HPDE6-E6E7 (cell line): ENCODE results near the gene LSM8.
"Not testable (repeated sequence)": the region's sequence is repeated elsewhere in the genome, so short reads cannot be mapped to it uniquely, and the experiment has no call there.

Experiments
- DNase-seq: peaks from one replicate; pipeline ENCODE4 v3.0.0; 2011; ENCODE audit warnings: missing footprints; ENCODE audit errors: extremely low spot score

LSM8 gene

DNA sequence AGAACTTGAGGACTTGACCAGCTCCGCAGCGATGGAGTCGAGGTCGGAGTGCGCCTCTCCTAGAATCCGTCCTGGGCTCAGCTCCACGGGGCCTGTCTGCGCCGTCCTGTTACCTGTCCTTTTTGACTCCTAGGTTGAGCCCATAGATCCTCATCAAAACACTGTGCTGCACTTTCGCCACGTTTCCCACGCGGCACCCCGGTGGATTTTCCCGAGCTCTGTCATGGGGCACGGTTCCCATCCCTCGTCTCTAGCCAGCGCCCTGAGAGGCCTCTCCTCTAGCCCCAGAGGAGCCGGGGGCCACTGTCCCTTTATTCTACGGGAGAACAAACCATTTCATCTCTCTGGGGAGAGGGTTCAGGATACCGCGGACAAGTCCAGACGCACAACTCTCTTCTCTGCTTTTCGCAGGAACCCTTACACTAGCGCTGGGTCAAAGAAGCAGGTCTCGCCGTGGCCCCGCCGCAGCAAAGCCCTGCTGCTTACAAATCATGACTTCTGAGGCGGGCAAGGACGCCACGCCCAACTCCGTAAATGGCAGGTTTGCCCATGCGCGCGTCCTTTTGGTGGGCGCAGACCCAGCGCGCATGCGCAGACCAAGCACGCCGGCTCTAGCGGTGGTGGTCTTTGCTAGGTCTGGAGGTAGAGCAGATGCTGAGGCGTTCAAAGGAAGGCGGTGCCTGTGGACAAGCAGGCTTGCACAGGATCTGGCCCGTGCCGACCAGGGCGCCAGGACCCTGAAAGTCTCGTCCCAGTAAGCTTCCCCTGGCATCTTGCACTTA is 30.3 kb downstream of the LSM8 start:
- peak; percentile 45 for DNase-seq

DNA sequence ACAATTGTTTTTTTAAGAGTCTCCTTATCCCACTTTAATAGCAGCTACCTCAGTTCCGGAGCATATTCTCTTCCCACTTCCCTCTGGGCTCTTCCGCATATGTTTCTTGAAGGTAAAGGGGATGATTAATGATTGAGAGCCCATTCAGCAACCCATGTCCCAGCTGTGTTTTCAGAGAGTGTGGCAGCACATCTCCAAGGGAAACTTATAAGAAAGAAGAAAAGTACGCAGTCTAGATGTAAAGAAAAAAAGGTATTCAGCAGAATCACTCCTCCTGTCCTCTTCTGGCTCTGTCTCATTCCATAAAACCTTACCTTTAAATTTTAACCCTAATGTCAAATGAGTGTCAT is 30.8 kb downstream of the LSM8 start:
- DNase-seq = no peak

DNA sequence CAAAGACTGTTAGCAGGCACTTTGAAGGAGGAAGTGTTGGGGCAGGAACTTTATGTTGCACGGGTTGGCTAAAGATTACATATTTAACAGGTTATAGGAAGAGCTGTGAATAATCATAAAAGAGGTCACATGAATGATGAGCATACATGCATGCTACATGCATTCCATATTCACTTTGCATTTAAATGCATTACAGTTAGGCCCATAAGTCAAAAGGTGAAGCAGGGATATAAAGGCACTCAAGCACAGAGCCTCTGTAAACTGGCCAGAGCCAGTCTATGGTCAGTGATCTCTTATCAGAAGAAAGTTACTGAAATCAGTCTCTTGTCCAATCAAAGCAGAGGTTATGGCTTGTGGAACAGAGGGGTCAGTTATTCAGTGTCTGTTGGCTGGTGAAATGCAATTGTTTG is 33.3 kb downstream of the LSM8 start:
- DNase-seq = no peak

GRCh38 chr7:118218413-118219156 is 34.6 kb downstream of the LSM8 start:
- DNase-seq = no peak

DNA sequence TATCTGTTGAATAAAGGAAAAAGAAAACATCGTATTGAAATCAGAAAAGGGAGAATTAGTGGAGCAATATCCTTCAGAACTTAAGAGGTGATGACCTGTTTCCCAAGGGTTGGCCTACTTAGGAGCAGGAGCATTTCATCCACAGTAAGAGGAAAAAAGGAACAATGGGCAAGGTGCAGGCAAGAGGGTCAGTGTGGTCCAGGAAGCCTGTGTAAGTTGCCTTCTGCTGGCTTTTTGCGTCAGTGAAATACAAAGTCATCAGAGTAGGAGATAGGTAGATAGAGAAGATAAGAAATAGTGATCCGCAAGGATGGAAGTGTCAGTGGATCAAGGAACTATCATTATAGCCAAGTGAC is 35.2 kb downstream of the LSM8 start:
- DNase-seq = no peak

- DNase-seq = no peak
These were observed 36.6 kb downstream of the LSM8 start for GRCh38 chr7:118220583-118220982.

DNA sequence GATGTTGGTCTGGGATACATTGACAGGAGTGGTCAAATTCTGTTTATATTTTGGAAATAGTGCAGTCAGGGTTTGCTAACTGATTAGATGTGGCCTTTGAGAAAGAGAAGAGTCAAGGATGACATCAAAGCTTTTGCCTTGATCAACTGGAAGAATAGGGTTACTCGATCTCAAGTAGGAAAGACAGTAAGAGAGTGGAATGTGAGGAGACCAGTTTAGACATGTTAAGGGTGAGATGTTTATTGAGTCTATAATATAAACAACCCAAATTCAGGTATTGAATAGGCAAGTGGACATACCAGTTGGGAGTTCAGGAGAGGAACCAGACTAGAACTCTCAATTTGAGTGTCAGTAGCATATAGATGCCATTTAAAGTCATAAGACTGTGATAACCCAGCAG is 38.6 kb downstream of the LSM8 start:
- DNase-seq = no peak

DNA sequence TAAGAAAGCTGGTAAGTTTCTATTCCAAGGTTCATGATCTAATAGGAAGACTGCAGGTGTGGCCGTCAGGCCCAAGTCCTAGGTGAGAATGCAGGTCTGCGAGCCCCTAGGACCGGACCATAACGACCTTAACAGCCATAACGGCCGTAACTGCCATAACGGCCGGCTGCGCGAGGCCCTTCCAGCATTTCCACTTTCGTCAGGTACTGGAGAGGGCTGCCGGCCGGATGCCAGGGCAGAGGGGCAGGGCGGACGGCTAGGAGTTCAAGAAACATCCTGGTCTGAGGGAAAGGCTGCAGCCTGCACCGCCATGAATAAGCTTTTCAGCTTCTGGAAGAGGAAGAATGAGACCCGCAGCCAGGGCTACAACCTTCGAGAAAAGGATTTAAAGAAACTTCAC is 40.6 kb downstream of the LSM8 start, which contains the start of gene ANKRD7:
Gene ANKRD7, plus strand, starts transcription at position 184 of the 400 bp plus-strand sequence. Its CDS starts 127 bp downstream, at position 311.
- no peak for DNase-seq

DNA sequence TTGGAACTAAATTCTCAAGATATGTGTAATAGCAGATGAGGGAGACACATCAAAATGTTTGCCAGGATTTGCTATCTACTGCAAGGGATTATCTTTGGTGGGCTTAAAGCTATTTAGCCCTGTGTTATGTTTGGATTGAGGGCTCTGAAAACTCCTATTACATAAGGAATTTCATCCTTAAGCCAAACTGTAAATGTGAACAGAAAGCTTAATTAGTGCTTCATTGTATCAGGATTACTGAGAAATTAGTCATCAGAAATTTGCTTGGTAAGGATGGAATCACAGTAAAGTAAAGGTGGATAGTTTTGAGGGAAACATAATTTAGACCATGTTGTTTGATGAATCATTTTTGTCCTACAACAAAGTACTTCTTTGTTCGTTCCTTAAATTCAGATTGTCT is 48.9 kb downstream of the LSM8 start:
- DNase-seq = no peak

DNA sequence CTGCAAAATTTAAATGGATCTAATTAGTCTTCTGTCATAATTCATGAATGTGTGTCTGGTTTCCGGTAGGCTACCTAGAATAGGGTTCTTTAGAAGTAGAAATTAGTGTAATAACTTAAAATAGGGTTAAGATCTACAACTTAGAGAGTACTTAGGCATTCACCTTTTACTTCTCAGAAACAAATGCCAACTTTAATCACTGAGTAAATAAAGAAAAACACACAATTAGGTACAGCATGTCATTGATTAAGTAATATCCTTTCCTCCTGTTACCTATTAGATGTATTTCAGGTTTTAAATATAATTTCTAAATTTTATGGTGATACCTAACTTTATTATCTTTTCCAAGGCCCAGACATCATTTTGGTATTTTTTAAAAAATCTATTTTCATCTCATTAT is 49.8 kb downstream of the LSM8 start:
- no peak for DNase-seq

DNA sequence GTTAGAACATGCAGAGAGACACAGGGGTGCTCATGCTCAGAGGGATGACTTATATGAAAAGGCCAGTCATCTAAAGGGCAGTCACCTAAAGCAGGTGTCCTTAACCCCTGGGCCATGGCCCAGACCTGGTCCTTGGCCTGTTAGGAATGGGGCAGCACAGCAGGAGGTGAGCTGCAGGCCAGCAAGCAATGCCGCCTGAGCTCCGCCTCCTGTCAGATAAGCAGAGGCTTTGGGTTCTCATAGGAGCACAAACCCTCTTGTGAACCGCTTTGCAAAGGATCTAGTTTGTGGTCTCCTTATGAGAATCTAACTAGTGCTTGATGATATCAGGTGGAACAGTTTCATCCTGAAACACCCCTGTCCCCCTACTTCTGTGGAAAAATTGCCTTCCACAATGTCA is 55.0 kb downstream of the LSM8 start:
- DNase-seq = no peak

- not testable (repeated sequence) for DNase-seq
These were observed 56.4 kb downstream of the LSM8 start for GRCh38 chr7:118240320-118240719.
